ENCODE data around the gene UPP2.

The UPP2 gene

GRCh38 chr2:158144914-158145625 is 43.4 kb downstream of the UPP2 start:
- no peak for TF ChIP-seq Cebpa-rat (IDR thresholded peaks at IDR 0.05)
- Histone ChIP-seq H3K27me3 (no peaks in the 10 kb centered on the region), H3K27ac (no peak overlapping the region), H4K20me1 (no peaks in the 10 kb centered on the region), H3K9me3 (replicated peaks in 1 of 11) (peaks cover 0 to 13% (median 0%) of the 10 kb centered on the region in 11 experiments; a peak in 4 of 22 replicates), H3K36me3 (no peaks in the 10 kb centered on the region), H3K4me2 (no peak overlapping the region; a peak in 1 of 22 replicates), H3K4me1 (peaks cover 0 to 36% (median 19%) of the 10 kb centered on the region in 10 experiments; a peak in 16 of 20 replicates), H3K9ac (no peak overlapping the region), H3K4me3 (no peak overlapping the region)

GRCh38 chr2:158153270-158154015 is 51.8 kb downstream of the UPP2 start:
- H3K9ac ChIP-seq = no peak overlapping the region
- no peak overlapping the region for H3K4me2 ChIP-seq
- H3K27ac ChIP-seq = no peak overlapping the region
- no peaks in the 10 kb centered on the region for H3K36me3 ChIP-seq
- peaks cover 0 to 12% (median 10%) of the 10 kb centered on the region in 10 experiments; a peak in 11 of 20 replicates for H3K4me1 ChIP-seq
- no peak for TF ChIP-seq Cebpa-rat (IDR thresholded peaks at IDR 0.05)
- no peaks in the 10 kb centered on the region for H3K27me3 ChIP-seq
- no peaks in the 10 kb centered on the region for H4K20me1 ChIP-seq
- H3K9me3 ChIP-seq (replicated peaks in 1 of 11) = peaks cover 0 to 15% (median 0%) of the 10 kb centered on the region in 11 experiments; a peak in 3 of 22 replicates
- H3K4me3 ChIP-seq = no peak overlapping the region

GRCh38 chr2:158154596-158154995 is 52.9 kb downstream of the UPP2 start:
- TF ChIP-seq Cebpa-rat (IDR thresholded peaks at IDR 0.05) = no peak
- Histone ChIP-seq H3K4me3 (no peak overlapping the region), H3K9me3 (replicated peaks in 1 of 11) (peaks cover 0 to 15% (median 0%) of the 10 kb centered on the region in 11 experiments; a peak in 3 of 22 replicates), H3K4me2 (no peak overlapping the region), H3K27ac (no peak overlapping the region), H3K4me1 (peaks cover 0 to 12% (median 10%) of the 10 kb centered on the region in 10 experiments; a peak in 11 of 20 replicates), H4K20me1 (no peaks in the 10 kb centered on the region), H3K36me3 (no peaks in the 10 kb centered on the region), H3K9ac (no peak overlapping the region), H3K27me3 (no peaks in the 10 kb centered on the region)

- no peaks in the 10 kb centered on the region for H3K36me3 ChIP-seq
- H3K27me3 ChIP-seq = no peaks in the 10 kb centered on the region
- H3K4me2 ChIP-seq = no peak overlapping the region
- no peak overlapping the region for H3K9ac ChIP-seq
- H4K20me1 ChIP-seq = no peaks in the 10 kb centered on the region
- H3K4me1 ChIP-seq = no peaks in the 10 kb centered on the region
- H3K4me3 ChIP-seq = no peak overlapping the region
- no peaks in the 10 kb centered on the region for H3K9me3 ChIP-seq (replicated peaks in 1 of 11)
- no peak for TF ChIP-seq Cebpa-rat (IDR thresholded peaks at IDR 0.05)
- no peak overlapping the region for H3K27ac ChIP-seq
Observed at GRCh38 chr2:158172719-158173118, 71.0 kb downstream of the UPP2 start.

- Histone ChIP-seq H3K27me3 (no peaks in the 10 kb centered on the region), H3K9me3 (replicated peaks in 1 of 11) (no peaks in the 10 kb centered on the region)
- TF ChIP-seq Cebpa-rat (IDR thresholded peaks at IDR 0.05) = no peak
Observed at GRCh38 chr2:158174495-158174894, 72.8 kb downstream of the UPP2 start.

GRCh38 chr2:158174956-158175355 is 73.3 kb downstream of the UPP2 start:
- Histone ChIP-seq H3K4me1 (peaks cover 0 to 12% (median 6%) of the 10 kb centered on the region in 10 experiments; a peak in 6 of 20 replicates), H3K9ac (no peak overlapping the region), H3K27ac (no peak overlapping the region), H4K20me1 (no peaks in the 10 kb centered on the region), H3K9me3 (replicated peaks in 1 of 11) (no peaks in the 10 kb centered on the region), H3K4me2 (no peak overlapping the region), H3K36me3 (no peaks in the 10 kb centered on the region), H3K4me3 (no peak overlapping the region), H3K27me3 (no peaks in the 10 kb centered on the region)
- TF ChIP-seq Cebpa-rat (IDR thresholded peaks at IDR 0.05) = no peak

More at GRCh38 chr2:158174495-158174894, 72.8 kb downstream of the UPP2 start:
- Histone ChIP-seq H3K27ac (no peak overlapping the region), H3K9ac (no peak overlapping the region), H4K20me1 (no peaks in the 10 kb centered on the region), H3K4me1 (peaks cover 0 to 12% (median 6%) of the 10 kb centered on the region in 10 experiments; a peak in 6 of 20 replicates), H3K4me3 (no peak overlapping the region), H3K36me3 (no peaks in the 10 kb centered on the region), H3K4me2 (no peak overlapping the region)

GRCh38 chr2:158178646-158179045 is 77.0 kb downstream of the UPP2 start:
- Histone ChIP-seq H3K4me3 (no peak overlapping the region), H3K9me3 (replicated peaks in 1 of 11) (no peaks in the 10 kb centered on the region), H3K4me1 (peaks cover 0 to 12% (median 6%) of the 10 kb centered on the region in 10 experiments; a peak in 6 of 20 replicates), H3K27me3 (no peaks in the 10 kb centered on the region), H3K4me2 (peak overlapping the region in 4 of 11 experiments; percentile 15 to 34 (median 26); a peak in 5 of 22 replicates), H4K20me1 (no peaks in the 10 kb centered on the region), H3K36me3 (no peaks in the 10 kb centered on the region), H3K27ac (no peak overlapping the region), H3K9ac (no peak overlapping the region)
- TF ChIP-seq Cebpa-rat (IDR thresholded peaks at IDR 0.05) = no peak

GRCh38 chr2:158179660-158180059 is 78.0 kb downstream of the UPP2 start:
- Histone ChIP-seq H3K9me3 (replicated peaks in 1 of 11) (no peaks in the 10 kb centered on the region), H3K4me3 (no peak overlapping the region), H4K20me1 (no peaks in the 10 kb centered on the region), H3K9ac (no peak overlapping the region), H3K27me3 (no peaks in the 10 kb centered on the region), H3K36me3 (no peaks in the 10 kb centered on the region), H3K27ac (no peak overlapping the region), H3K4me1 (peaks cover 0 to 12% (median 6%) of the 10 kb centered on the region in 10 experiments; a peak in 6 of 20 replicates), H3K4me2 (no peak overlapping the region)
- TF ChIP-seq Cebpa-rat (IDR thresholded peaks at IDR 0.05) = no peak

GRCh38 chr2:158181171-158181570 is 79.5 kb downstream of the UPP2 start:
- no peak overlapping the region for H3K9ac ChIP-seq
- no peaks in the 10 kb centered on the region for H3K9me3 ChIP-seq (replicated peaks in 1 of 11)

More at GRCh38 chr2:158181171-158181570, 79.5 kb downstream of the UPP2 start:
- H3K27me3 ChIP-seq = no peaks in the 10 kb centered on the region
- H3K4me2 ChIP-seq = no peak overlapping the region
- no peaks in the 10 kb centered on the region for H3K36me3 ChIP-seq
- H3K27ac ChIP-seq = no peak overlapping the region
- no peak for TF ChIP-seq Cebpa-rat (IDR thresholded peaks at IDR 0.05)
- no peaks in the 10 kb centered on the region for H4K20me1 ChIP-seq
- no peak overlapping the region for H3K4me3 ChIP-seq
- peaks cover 0 to 12% (median 6%) of the 10 kb centered on the region in 10 experiments; a peak in 6 of 20 replicates for H3K4me1 ChIP-seq

Data from BLaER1 treated with 17β-estradiol and CSF1 and Interleukin-3, amounts not matched to agents 10 nM and 100 nM (cell line).